ENCODE measurements around the gene FOXP4. TPM values are rescaled to one million over a fixed set of nuclear protein-coding genes. Genes with fewer than 3 reads are reported as not detected.

Gene FOXP4
- total RNA-seq, 1 donor from 2014 or later = 41.9 TPM

DNA sequence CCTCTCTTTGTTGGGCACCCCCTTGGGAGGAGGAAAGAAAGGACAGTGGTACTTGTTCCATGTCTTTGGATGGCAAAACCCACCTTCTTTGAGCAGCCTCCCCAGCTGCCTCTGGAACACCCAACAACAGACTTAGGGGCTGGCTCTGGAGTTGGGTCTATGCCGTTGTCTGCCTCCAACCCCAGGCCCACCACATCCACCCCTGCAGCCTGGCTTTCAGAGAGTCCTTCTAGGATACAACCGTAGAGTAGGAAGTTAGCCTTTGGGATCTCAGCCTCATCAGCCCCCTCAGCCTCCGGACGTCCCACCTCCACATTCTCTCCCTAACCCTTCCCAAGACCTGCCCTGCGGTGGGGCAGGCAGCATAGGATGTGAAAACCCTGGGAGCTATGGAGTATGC, 36.4 kb downstream of the FOXP4 start:
- FAIRE-seq (no peak), DNase-seq (ENCODE audit: low read depth) (no peak)
- peaks cover 2% of the 10 kb centered on the region for H3K9me3 Mint-ChIP-seq (ENCODE audit: unreplicated experiment)
- Histone ChIP-seq H3K36me3 (ENCODE audit: insufficient read depth, low read length) (no peaks in the 10 kb centered on the region), H2AFZ (ENCODE audit: low read depth, low read length) (no peak overlapping the region), H4K20me1 (ENCODE audit: insufficient read depth, low read length) (peaks cover 7% of the 10 kb centered on the region), H3K27ac (ENCODE audit: low read depth, low read length) (no peak overlapping the region), H3K79me2 (ENCODE audit: insufficient read depth, low read length) (no peaks in the 10 kb centered on the region), H3K4me3 (ENCODE audit: insufficient read depth, low read depth, low read length) (no peak overlapping the region), H3K27me3 (ENCODE audit: insufficient read depth, low read length) (no peaks in the 10 kb centered on the region), H3K9ac (ENCODE audit: low read length) (peak overlapping the region; percentile 48), H3K9me3 (ENCODE audit: insufficient read depth, low read depth, low read length) (no peaks in the 10 kb centered on the region), H3K4me1 (ENCODE audit: insufficient read depth, low read length) (peaks cover 37% of the 10 kb centered on the region), H3K4me2 (ENCODE audit: low read length) (no peak overlapping the region)
- no peak for TF ChIP-seq EZH2 (IDR thresholded peaks at IDR 0.05; ENCODE audit: insufficient read depth, low read length)
- TF ChIP-seq, protein P1, sequence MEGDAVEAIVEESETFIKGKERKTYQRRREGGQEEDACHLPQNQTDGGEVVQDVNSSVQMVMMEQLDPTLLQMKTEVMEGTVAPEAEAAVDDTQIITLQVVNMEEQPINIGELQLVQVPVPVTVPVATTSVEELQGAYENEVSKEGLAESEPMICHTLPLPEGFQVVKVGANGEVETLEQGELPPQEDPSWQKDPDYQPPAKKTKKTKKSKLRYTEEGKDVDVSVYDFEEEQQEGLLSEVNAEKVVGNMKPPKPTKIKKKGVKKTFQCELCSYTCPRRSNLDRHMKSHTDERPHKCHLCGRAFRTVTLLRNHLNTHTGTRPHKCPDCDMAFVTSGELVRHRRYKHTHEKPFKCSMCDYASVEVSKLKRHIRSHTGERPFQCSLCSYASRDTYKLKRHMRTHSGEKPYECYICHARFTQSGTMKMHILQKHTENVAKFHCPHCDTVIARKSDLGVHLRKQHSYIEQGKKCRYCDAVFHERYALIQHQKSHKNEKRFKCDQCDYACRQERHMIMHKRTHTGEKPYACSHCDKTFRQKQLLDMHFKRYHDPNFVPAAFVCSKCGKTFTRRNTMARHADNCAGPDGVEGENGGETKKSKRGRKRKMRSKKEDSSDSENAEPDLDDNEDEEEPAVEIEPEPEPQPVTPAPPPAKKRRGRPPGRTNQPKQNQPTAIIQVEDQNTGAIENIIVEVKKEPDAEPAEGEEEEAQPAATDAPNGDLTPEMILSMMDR (IDR thresholded peaks at IDR 0.05; ENCODE audit: insufficient read depth, low read depth, low read length) = no peak
- peaks cover 68% of the 10 kb centered on the region for H3K4me1 Mint-ChIP-seq (ENCODE audit: low read depth, unreplicated experiment)
- no peaks in the 10 kb centered on the region for H3K27me3 Mint-ChIP-seq (ENCODE audit: low read depth, unreplicated experiment)
- H3K4me3 Mint-ChIP-seq (ENCODE audit: unreplicated experiment) = no peak overlapping the region
- H3K27ac Mint-ChIP-seq (ENCODE audit: unreplicated experiment) = peak overlapping the region; percentile 58
- peaks cover 5% of the 10 kb centered on the region for H3K36me3 Mint-ChIP-seq (ENCODE audit: low read depth, unreplicated experiment)

DNA sequence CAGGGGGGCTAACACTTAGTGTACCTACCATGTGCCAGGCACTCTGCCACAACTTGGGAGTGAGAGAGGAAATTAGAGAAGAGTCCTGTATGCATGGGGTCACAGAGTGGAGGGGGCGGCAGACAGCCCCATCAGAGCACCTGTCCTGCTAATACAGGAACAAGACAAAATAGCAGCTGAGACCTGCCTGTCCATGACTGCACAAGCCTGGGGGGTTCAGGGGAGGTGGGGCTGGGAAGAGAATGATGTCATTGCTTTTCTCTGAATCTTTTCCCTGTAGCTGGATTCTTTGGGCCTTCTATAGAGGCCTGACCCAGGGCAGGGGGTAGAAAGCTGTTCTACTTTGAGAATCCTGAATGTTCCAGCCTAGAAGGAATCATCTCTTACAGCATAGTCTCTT, 37.4 kb downstream of the FOXP4 start:
- Mint-ChIP-seq H3K9me3 (ENCODE audit: unreplicated experiment) (peaks cover 2% of the 10 kb centered on the region), H3K27ac (ENCODE audit: unreplicated experiment) (peak overlapping the region; percentile 12), H3K36me3 (ENCODE audit: low read depth, unreplicated experiment) (peaks cover 9% of the 10 kb centered on the region), H3K4me1 (ENCODE audit: low read depth, unreplicated experiment) (peaks cover 59% of the 10 kb centered on the region), H3K4me3 (ENCODE audit: unreplicated experiment) (no peak overlapping the region), H3K27me3 (ENCODE audit: low read depth, unreplicated experiment) (peaks cover 2% of the 10 kb centered on the region)
- no peak overlapping the region for H3K27ac ChIP-seq (ENCODE audit: low read depth, low read length)
- H3K9me3 ChIP-seq (ENCODE audit: insufficient read depth, low read depth, low read length) = no peaks in the 10 kb centered on the region
- no peak overlapping the region for H2AFZ ChIP-seq (ENCODE audit: low read depth, low read length)
- FAIRE-seq (no peak), DNase-seq (ENCODE audit: low read depth) (no peak)
- H4K20me1 ChIP-seq (ENCODE audit: insufficient read depth, low read length) = peaks cover 7% of the 10 kb centered on the region
- no peak overlapping the region for H3K4me2 ChIP-seq (ENCODE audit: low read length)
- peaks cover 2% of the 10 kb centered on the region for H3K36me3 ChIP-seq (ENCODE audit: insufficient read depth, low read length)
- no peaks in the 10 kb centered on the region for H3K79me2 ChIP-seq (ENCODE audit: insufficient read depth, low read length)
- no peak for TF ChIP-seq EZH2 (IDR thresholded peaks at IDR 0.05; ENCODE audit: insufficient read depth, low read length)
- TF ChIP-seq, protein P1 (IDR thresholded peaks at IDR 0.05; ENCODE audit: insufficient read depth, low read depth, low read length) = no peak
- no peaks in the 10 kb centered on the region for H3K27me3 ChIP-seq (ENCODE audit: insufficient read depth, low read length)
- H3K9ac ChIP-seq (ENCODE audit: low read length) = no peak overlapping the region
- peaks cover 29% of the 10 kb centered on the region for H3K4me1 ChIP-seq (ENCODE audit: insufficient read depth, low read length)
- H3K4me3 ChIP-seq (ENCODE audit: insufficient read depth, low read depth, low read length) = no peak overlapping the region

DNA sequence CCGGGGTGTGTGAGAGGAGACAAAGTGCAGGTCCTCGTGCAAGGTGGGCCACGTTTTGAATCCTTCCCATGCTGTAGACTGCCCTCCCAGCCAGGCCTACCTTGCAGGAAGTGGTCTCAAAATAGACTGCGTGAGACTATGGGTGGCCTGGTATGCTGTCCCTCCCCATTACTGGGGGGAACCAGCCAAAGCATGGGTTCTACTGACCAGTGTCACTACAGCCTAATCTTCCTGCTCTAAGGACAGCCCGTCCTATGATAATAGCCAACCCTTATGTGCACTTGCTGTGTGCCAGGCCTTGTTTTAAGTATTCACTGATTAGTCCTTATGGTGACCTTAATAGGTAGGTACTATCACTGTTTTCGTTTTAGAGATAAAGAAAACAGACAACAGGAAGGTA, 38.0 kb downstream of the FOXP4 start:
- Histone ChIP-seq H3K9ac (ENCODE audit: low read length) (no peak overlapping the region), H4K20me1 (ENCODE audit: insufficient read depth, low read length) (peaks cover 7% of the 10 kb centered on the region), H3K36me3 (ENCODE audit: insufficient read depth, low read length) (peaks cover 2% of the 10 kb centered on the region), H3K4me3 (ENCODE audit: insufficient read depth, low read depth, low read length) (no peak overlapping the region), H3K27ac (ENCODE audit: low read depth, low read length) (no peak overlapping the region), H2AFZ (ENCODE audit: low read depth, low read length) (no peak overlapping the region), H3K79me2 (ENCODE audit: insufficient read depth, low read length) (no peaks in the 10 kb centered on the region), H3K4me1 (ENCODE audit: insufficient read depth, low read length) (peaks cover 23% of the 10 kb centered on the region), H3K9me3 (ENCODE audit: insufficient read depth, low read depth, low read length) (no peaks in the 10 kb centered on the region), H3K4me2 (ENCODE audit: low read length) (no peak overlapping the region), H3K27me3 (ENCODE audit: insufficient read depth, low read length) (no peaks in the 10 kb centered on the region)
- Mint-ChIP-seq H3K4me1 (ENCODE audit: low read depth, unreplicated experiment) (peaks cover 53% of the 10 kb centered on the region), H3K4me3 (ENCODE audit: unreplicated experiment) (no peak overlapping the region), H3K36me3 (ENCODE audit: low read depth, unreplicated experiment) (peaks cover 11% of the 10 kb centered on the region), H3K27ac (ENCODE audit: unreplicated experiment) (no peak overlapping the region), H3K27me3 (ENCODE audit: low read depth, unreplicated experiment) (peaks cover 2% of the 10 kb centered on the region), H3K9me3 (ENCODE audit: unreplicated experiment) (peaks cover 2% of the 10 kb centered on the region)
- TF ChIP-seq EZH2 (IDR thresholded peaks at IDR 0.05; ENCODE audit: insufficient read depth, low read length) = no peak
- TF ChIP-seq, protein P1 (IDR thresholded peaks at IDR 0.05; ENCODE audit: insufficient read depth, low read depth, low read length) = no peak
- FAIRE-seq (no peak), DNase-seq (ENCODE audit: low read depth) (no peak)

All from astrocyte (in vitro differentiated cells and primary cell).